Left lung (tissue), 10 donors: Measurements from ENCODE around the gene BSPRY. TPM values are rescaled to one million over a fixed set of nuclear protein-coding genes. Genes with fewer than 3 reads are reported as not detected.

Experiments
- ATAC-seq: fragments of 200-7000 bp; cut with Tn5 transposase; one replicate; pipeline ENCODE4 v1.9.1; 2020; ENCODE audit warnings: moderate library complexity
- DNase-seq, 4 donors: peaks; one replicate each; pipeline ENCODE4 v3.0.0-alpha.2; 2013 to 2020
- H3K27ac ChIP-seq, 2 donors: fragments of 200-600 bp; sonication (generic) in 1 of 2; one replicate each; pipeline versions ENCODE4 v1.5.0 to v1.8.0; 2020 to 2021
- H3K27me3 ChIP-seq, 2 donors: fragments of 200-600 bp; sonication (generic) in 1 of 2; one replicate each; pipeline versions ENCODE4 v1.5.0 to v1.8.0; 2020 to 2021
- H3K36me3 ChIP-seq, 2 donors: fragments of 200-600 bp; sonication (generic) in 1 of 2; one replicate each; pipeline versions ENCODE4 v1.5.0 to v1.8.0; 2020 to 2021
- H3K4me1 ChIP-seq, 2 donors: fragments of 200-600 bp; one replicate each; pipeline ENCODE4 v1.8.0; 2021
- H3K4me3 ChIP-seq, 2 donors: fragments of 200-600 bp; sonication (generic) in 1 of 2; one replicate each; pipeline versions ENCODE4 v1.5.0 to v1.8.0; 2020 to 2021; ENCODE audit warnings: mild to moderate bottlenecking in 1 of 2
- H3K9me3 ChIP-seq, 2 donors: fragments of 200-600 bp; sonication (generic) in 1 of 2; one replicate each; pipeline versions ENCODE4 v1.5.0 to v1.8.0; 2020 to 2021
- CTCF ChIP-seq, 2 donors: fragments of 200-600 bp; sonication (generic) in 1 of 2; IDR thresholded peaks; one replicate each; pipeline versions ENCODE4 v1.5.0 to v1.8.0; 2021; ENCODE audit warnings: antibody characterized with exemption in 2 of 2
- intact Hi-C, 2 donors: fragments of 100-400 bp; cut with DNase I; formaldehyde crosslinking; loops; one replicate each; pipeline versions ENCODE4 v1.11.2 to v1.14.2; 2022
- polyA plus RNA-seq, 6 donors: library from polyadenylated mRNA; unstranded; fragments of 120-200 nt; gene quantifications; one replicate each; pipeline ENCODE4 v1.2.1, GENCODE V29; 2013; ENCODE audit not compliant: insufficient read length in 6 of 6
- total RNA-seq, 2 donors: library from RNA; stranded (reverse); fragmentation: NEBNext Ultra II Directional; extraction: Animal tissue kit (Norgen Biotek cat#: 25700); gene quantifications; one replicate each; pipeline ENCODE4 v1.2.1, GENCODE V29; 2021
- donor health status: DM: no; HTN: yes; CAD: no.
- donor health status: DM: no; HTN: no; CAD: no.

BSPRY gene
- total and polyA plus RNA-seq, 8 donors, result 7.5 to 17.9 (median 8.4) TPM

- TF ChIP-seq CTCF (IDR thresholded peaks at IDR 0.05), result no peak
- ATAC-seq (no peak), DNase-seq (no peak)
- no peak overlapping the region for H3K4me3 ChIP-seq
- intact Hi-C loops, result no loop called here
- H3K27ac ChIP-seq, result no peak overlapping the region
- H3K4me1 ChIP-seq, result peaks cover 5 to 17% of the 10 kb centered on the region in 2 donors
- H3K27me3 ChIP-seq, result no peaks in the 10 kb centered on the region
- H3K9me3 ChIP-seq, result no peaks in the 10 kb centered on the region
- H3K36me3 ChIP-seq, result peaks cover 0 to 32% of the 10 kb centered on the region in 2 donors
These were observed 45.9 kb downstream of the BSPRY start for GRCh38 chr9:113395000-113395861.

GRCh38 chr9:113397203-113397631 lies 47.9 kb downstream of the BSPRY start:
- Histone ChIP-seq H3K27me3 (no peaks in the 10 kb centered on the region), H3K4me1 (peaks cover 8 to 31% of the 10 kb centered on the region in 2 donors), H3K4me3 (no peak overlapping the region), H3K9me3 (no peaks in the 10 kb centered on the region), H3K36me3 (peaks cover 0 to 12% of the 10 kb centered on the region in 2 donors), H3K27ac (no peak overlapping the region)
- ATAC-seq (no peak), DNase-seq (no peak)
- TF ChIP-seq CTCF (IDR thresholded peaks at IDR 0.05), result no peak
- intact Hi-C loops, result no loop called here

GRCh38 chr9:113398796-113399195 lies 49.5 kb downstream of the BSPRY start:
- Histone ChIP-seq H3K36me3 (no peaks in the 10 kb centered on the region), H3K27ac (no peak overlapping the region), H3K9me3 (no peaks in the 10 kb centered on the region), H3K4me1 (peaks cover 8 to 43% of the 10 kb centered on the region in 2 donors), H3K4me3 (no peak overlapping the region), H3K27me3 (no peaks in the 10 kb centered on the region)
- no peak for TF ChIP-seq CTCF (IDR thresholded peaks at IDR 0.05)
- DNase-seq (no peak), ATAC-seq (no peak)
- intact Hi-C loops, result no loop called here

GRCh38 chr9:113399646-113400200 lies 50.4 kb downstream of the BSPRY start:
- Histone ChIP-seq H3K36me3 (no peaks in the 10 kb centered on the region), H3K27me3 (no peaks in the 10 kb centered on the region), H3K4me1 (peaks cover 8 to 52% of the 10 kb centered on the region in 2 donors), H3K27ac (no peak overlapping the region), H3K4me3 (no peak overlapping the region), H3K9me3 (no peaks in the 10 kb centered on the region)
- TF ChIP-seq CTCF (IDR thresholded peaks at IDR 0.05), result no peak
- DNase-seq, result no peak
- intact Hi-C loops, result no loop called here
- no peak for ATAC-seq

GRCh38 chr9:113401027-113401792 lies 51.9 kb downstream of the BSPRY start, which contains the start of gene ALAD:
TSS of gene ALAD (minus strand) at chr9:113401284. CDS start at chr9:113393559, 7,725 bp downstream.
- H3K27ac ChIP-seq, result peak within 1 kb of the TSS; percentile 74 to 83
- H3K36me3 ChIP-seq, result no peaks in the 10 kb centered on the region
- peak; percentile 91 to 100 for TF ChIP-seq CTCF (IDR thresholded peaks at IDR 0.05)
- peak within 1 kb of the TSS; percentile 70 to 81 for H3K4me3 ChIP-seq
- peaks cover 8 to 52% of the 10 kb centered on the region in 2 donors for H3K4me1 ChIP-seq
- ATAC-seq (peak; percentile 99), DNase-seq (peak; percentile 98 to 100 (median 100))
- intact Hi-C loops, result no loop called here
- H3K9me3 ChIP-seq, result no peaks in the 10 kb centered on the region
- no peaks in the 10 kb centered on the region for H3K27me3 ChIP-seq
